ENCODE data around the gene BCDIN3D.

GRCh38 chr12:49875115-49875720, 32.3 kb upstream of the BCDIN3D start:
- TF ChIP-seq MTF1 (CRISPR knock-in tag; IDR thresholded peaks at IDR 0.05; ENCODE audit: borderline replicate concordance), result no peak
- no peak for TF ChIP-seq CTCF (IDR thresholded peaks at IDR 0.05 in 2 of 3, conservative IDR thresholded peaks at IDR 0.05 in 1 of 3; ENCODE audit: insufficient read depth in 2 of 3, low read depth in 1 of 3, low read length in 3 of 3)
- TF ChIP-seq MGA (IDR thresholded peaks at IDR 0.05), result no peak
- TF ChIP-seq FOXM1 (IDR thresholded peaks at IDR 0.05; ENCODE audit: low read depth), result no peak
- no peak for TF ChIP-seq FOXM1 (CRISPR knock-in tag; IDR thresholded peaks at IDR 0.05; ENCODE audit: low read depth)
- no peak for TF ChIP-seq TAF1 (IDR thresholded peaks at IDR 0.05; ENCODE audit: control insufficient read depth, extremely low read depth, insufficient read depth, low read length, severe bottlenecking)
- no peak for TF ChIP-seq PATZ1 (CRISPR knock-in tag; IDR thresholded peaks at IDR 0.05; ENCODE audit: borderline replicate concordance)
- TF ChIP-seq HDAC3 (IDR thresholded peaks at IDR 0.05; ENCODE audit: borderline replicate concordance, partially characterized antibody), result no peak
